HG03039 (cell line): ENCODE results near the gene HADH.
"Not testable (repeated sequence)": the region's sequence is repeated elsewhere in the genome, so short reads cannot be mapped to it uniquely, and the experiment has no call there.

Source experiments
- ATAC-seq: cut with Tn5 transposase; IDR thresholded peaks from one replicate; pipeline ENCODE4 v1.9.1; 2021; ENCODE audit warnings: mild to moderate bottlenecking, moderate library complexity; ENCODE audit not compliant: unreplicated experiment

Gene HADH

DNA sequence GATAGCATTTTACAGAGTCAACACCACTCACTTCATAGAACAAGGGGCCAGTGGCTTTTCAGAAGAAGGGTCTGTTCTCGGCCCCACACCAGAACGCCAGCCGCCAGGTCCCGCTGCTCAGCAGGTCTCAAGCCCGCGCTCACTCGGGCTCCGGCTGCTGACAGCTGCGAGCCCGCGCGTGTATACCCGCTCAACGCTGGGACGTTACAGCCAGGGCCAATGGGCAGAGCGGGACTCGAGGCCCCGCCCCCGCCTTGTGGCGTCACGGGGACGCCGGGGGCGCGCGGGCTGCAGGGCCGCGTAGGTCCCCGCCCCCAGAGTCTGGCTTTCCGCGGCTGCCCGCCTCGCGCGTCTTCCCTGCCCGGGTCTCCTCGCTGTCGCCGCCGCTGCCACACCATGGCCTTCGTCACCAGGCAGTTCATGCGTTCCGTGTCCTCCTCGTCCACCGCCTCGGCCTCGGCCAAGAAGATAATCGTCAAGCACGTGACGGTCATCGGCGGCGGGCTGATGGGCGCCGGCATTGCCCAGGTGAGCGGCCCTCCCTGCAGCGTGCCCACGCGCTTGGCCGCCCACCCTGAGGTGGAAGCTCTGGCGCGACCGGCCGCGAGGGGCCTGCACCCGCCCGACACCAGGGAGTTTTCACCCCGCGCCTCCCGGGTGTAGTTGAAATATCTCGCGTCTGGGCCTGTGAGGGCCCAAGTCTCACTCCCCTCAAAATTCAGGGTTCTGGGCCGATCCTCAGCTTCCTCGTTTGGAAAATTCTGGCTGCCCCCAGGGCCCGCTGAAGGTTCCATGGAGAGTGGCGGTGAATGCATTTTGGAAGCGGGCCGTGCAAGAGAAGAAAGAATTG, at the start of gene HADH:
TSS of gene HADH (plus strand) at position 353 of the 850 bp plus-strand sequence. CDS start at position 397, 44 bp downstream.
- peak; percentile 99 for ATAC-seq

DNA sequence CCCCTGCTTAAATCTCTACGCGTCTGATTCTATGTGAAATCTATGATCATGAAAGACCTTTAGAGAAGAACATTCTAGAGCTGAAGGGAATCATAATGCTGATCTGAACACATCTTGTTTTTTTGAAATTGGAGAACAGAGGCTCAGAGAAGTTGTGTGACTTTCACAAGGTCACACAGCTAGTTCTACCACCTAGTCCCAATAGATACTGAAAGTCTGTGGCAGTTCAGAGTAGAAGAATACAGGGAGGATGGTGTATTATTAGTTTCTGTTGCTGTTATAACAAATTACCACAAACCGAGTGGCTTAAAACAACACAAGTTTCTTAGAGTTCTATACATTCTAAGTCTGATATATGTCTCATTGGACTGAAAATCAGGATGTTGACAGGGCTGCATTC, 43.9 kb upstream of the HADH start:
- no peak for ATAC-seq

DNA sequence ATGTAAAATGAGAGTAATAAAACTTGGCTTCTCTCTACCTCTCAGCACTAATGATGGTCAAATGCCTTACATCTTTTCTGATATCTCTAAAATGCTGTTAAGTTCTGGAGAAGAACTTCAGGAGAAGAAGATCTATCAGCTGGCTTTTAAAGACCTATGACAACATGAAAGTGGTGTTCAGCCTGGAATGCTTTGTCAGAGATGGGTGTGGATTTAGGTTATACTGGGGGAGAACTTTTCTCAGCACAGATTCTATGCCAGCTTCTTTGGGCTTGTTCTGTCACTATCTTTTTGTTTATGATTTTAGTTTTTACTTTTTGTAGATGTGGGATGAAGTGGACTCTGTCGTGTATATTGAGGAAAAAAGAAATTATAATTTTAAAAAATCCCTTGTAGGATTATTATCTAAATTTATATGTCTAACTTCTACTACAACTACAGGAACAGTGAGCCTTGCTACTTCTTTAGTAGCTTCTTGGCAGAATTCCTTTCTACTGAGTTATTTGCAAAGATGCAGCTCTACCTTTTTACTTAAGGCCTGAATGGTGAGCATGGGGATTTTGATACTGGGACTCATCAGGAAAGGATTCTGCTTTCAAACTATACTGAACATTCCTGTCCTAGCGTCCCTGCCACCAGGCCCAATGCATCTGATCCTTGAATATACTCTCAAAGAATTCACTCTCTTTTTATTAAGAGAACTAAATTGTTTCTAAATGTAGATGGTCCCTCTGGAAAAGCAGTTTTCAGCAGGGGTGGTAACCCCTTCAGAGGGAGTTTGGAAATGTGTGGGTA, 38.7 kb upstream of the HADH start:
- no peak for ATAC-seq

DNA sequence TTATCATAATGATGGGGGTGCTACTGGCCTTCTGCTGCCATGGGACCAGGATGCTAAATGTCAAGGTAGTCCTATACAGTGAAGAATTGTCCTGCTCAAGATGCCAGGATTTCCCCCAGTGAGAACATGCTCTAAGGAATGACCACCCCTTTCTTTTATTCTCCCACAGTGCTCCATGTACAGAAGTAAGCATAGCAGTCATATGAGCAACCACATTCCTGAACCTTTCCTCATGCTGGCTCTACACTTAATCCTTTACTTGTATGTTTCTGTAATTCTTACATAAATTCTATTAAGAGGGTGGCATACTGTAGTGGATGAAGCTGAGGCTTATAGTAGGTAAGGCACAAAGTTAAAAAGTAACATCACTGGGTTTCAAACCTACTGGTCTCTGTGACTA, 38.1 kb upstream of the HADH start:
- no peak for ATAC-seq

DNA sequence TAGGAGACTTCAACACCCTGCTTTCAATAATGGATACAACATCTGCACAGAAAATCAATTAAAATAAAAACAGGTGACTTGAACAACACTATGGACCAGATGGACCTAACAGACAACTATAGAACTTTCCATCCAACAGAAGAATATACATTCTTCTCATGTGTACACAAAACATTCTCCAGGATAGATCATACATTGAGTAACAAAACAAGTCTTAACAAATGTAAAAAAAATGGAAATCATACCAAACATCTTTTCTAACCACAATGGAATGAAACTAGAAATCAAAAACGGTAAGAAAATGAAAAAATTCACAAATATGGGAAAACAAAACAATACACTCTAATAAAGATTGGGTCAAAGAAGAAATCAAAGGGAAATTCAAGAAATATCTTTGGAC, 33.7 kb upstream of the HADH start:
- no peak for ATAC-seq

DNA sequence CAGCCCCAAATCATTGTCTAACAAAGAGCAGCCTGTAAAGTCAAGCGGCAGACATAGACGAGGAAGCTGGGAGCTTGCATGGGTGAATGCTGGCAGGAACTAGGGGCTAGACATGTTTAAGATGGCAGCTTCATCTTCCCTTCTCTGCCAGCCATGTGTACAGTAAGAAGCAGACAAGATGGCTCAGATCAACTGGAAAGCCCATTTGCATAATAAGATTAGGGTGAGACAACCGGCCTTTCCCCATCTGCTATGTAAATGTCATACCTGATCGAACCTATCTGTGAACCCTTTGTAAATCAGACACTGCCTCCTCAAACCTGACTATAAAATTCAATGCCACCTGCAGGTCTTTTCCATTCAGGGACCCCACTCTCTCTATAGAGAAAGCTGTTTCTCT, 22.8 kb upstream of the HADH start:
- no peak for ATAC-seq

DNA sequence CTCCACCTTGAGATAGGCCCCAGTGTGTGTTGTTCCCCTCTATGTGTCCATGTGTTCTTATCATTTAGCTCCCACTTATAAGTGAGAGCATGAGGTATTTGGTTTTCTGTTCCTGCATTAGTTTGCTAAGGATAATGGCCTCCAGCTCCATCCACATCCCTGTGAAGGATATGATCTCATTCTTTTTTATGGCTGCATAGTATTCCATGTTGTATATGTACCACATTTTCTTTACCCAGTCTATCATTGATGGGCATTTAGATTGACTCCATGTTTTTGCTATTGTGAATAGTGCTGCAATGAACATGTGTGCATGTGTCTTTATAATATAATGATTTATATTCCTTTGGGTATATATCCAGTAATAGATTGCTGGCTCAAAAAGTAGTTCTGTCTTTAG, 22.2 kb upstream of the HADH start:
- ATAC-seq: not testable (repeated sequence)

DNA sequence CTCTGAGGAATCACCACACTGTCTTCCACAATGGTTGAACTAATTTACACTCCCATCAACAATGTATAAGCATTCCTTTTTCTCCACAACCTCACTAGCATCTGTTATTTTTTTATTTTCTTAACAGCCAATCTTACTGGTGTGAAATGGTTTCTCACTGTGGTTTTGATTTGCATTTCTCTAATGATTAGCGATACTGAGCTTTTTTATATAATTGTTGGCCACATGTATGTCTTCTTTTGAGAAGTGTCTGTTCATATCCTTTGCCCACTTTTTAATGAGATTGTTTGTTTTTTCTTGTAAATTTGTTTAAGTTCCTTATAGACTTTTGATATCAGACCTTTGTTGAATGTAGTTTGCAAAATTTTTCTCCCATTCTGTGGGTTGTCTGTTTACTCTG, 21.8 kb upstream of the HADH start:
- not testable (repeated sequence) for ATAC-seq

DNA sequence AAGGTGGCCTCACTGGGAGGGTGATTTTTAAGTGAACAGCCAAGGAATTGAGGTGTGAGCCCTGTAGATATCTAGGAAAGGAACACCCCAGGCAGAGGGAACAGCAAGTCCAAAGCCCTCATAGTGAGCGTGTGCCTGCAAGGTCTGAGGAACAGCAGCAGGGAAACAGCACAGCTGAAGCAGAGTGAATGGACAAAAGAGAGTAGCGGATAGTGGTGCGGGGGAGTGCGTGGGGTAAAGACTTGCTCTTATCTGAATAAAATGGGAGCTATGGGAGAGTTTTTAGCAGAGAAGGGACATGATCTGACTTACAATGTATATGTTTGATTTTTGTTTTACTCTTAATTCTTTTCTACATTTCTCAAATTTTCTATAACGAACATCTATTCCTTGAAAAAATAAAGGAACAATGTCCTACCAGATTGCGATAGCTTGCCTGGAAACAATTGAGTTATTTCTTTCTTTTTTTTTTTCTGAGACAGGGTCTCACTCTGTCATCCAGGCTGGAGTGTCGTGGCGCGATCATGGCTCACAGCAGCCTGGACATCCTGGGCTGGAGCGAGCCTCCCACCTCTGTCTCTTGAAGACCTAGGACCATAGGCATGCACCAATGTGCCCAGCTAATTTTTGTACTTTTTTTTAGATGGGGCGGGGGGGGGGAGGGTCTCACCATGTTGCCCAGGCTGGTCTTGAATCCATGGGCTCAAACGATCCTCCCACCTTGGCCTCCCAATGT, 19.5 kb upstream of the HADH start:
- no peak for ATAC-seq

DNA sequence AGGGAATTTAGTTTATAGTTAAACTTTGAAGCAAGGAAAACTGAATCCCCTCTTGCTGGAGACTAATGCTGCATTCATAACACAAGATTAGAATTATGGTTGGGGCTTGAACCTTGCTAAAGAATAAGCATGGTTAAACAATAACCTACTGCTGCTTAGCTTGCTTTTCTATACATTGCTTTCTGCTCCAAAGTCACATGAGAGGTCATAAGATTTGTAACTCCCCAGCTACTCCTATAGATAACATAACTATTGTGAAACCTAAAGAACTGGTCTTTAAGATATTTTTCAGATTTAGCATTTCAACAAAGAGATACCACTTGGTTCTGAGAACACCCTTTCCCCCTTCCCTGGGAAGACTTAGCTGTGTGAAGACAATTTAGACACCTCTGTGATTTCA, 17.1 kb upstream of the HADH start:
- ATAC-seq: no peak

DNA sequence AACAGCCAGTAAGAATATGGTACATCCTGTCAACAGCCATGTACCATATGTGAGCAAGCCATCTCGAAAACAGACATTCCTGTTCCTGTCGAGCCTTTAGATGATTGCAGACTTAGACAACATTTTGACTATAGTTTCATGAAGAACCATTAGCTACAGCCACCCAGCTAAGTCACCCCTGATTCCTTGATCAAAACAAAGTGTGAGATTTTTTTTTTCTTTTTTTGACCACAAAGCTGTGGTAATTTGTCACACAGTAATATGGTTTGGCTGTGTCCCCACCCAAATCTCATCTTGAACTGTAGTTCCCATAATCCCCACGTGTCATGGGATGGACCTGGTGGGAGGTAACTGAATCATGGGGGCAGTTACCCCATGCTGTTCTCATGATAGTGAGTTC, 15.2 kb upstream of the HADH start:
- no peak for ATAC-seq

DNA sequence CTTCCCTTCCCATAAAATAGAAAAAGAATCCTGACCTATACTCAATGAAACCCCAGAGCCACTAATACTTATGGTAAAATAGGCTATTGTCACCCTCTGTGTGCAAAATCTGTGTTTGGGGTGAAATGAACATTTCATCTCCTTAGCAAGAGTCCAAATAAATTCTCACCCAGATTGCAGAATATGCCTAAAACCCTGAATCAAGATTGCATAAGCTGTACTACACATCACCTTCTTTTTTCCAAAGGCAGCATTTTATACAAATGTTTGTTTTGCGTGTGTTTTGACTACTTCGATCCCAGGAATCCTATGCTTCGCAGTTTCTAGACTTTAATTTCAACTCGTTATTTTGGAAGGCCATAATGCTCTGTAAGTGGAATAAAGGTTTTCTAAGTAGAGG, 12.2 kb upstream of the HADH start:
- ATAC-seq: no peak

DNA sequence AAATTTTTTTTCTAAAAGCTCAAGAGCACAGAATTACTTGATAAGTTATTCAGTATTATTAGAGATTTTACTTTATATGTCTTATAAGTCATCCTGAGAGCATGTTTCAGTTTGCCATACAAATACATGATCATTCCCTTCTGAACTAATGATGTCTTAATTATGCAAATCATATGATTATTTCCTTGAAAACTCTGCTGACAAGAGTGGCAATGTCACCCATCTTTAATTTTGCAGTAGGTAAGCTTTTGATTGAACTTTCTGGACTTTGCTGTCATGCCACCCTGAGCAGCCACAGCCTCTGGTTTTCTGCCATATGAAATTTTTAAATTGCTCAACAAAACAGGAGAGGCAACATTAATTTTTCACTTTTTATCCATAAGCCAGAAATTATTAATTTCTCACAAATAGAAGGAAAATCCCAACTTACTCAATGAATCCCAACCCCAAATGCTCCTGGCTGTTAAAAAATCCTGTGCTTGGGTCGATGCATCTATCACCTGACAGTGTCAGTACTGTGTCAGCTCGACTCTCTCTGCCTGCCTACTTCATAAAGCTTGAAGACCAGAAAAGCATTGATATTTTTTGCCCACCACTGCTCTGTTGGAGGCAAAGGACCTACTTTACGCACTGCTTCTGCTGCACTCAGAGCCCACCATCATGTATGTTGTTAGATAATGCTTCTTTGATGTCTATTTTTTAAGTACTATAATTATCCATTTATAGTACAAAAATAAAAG, 11.6 kb upstream of the HADH start:
- ATAC-seq: no peak

DNA sequence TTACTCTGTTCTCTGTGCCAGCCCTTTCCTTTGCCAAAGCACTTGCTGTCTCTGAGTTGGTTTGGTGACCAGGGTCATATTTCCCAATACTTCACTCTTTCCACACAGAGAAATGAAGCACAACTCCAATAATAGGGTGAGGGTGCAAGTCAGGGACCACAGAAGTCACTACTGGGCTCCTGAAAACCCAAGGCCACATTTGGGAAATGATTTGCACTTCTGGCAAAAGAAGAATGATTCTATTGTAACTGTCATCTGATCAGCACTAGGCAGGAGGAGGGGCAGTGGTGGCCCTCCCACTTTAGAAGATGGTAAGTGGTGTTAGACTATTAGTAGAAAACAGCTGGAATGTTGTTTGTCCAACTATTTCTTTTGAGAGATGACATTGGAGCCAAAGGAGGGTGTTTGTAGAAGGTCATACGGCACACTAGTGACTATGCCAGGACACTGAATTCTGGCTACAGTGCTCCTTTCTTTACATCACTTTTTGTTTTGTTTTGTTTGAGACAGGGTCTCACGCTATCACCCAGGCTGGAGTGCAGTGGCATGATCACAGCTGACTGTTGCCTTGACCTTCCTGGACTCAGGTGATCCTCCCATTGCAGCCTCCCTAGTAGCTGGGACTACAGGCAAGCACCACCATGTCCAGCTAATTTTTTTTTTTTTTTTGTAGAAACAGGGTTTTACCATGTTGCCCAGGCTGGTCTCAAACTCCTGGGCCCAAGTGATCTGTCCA, 10.8 kb upstream of the HADH start:
- no peak for ATAC-seq

DNA sequence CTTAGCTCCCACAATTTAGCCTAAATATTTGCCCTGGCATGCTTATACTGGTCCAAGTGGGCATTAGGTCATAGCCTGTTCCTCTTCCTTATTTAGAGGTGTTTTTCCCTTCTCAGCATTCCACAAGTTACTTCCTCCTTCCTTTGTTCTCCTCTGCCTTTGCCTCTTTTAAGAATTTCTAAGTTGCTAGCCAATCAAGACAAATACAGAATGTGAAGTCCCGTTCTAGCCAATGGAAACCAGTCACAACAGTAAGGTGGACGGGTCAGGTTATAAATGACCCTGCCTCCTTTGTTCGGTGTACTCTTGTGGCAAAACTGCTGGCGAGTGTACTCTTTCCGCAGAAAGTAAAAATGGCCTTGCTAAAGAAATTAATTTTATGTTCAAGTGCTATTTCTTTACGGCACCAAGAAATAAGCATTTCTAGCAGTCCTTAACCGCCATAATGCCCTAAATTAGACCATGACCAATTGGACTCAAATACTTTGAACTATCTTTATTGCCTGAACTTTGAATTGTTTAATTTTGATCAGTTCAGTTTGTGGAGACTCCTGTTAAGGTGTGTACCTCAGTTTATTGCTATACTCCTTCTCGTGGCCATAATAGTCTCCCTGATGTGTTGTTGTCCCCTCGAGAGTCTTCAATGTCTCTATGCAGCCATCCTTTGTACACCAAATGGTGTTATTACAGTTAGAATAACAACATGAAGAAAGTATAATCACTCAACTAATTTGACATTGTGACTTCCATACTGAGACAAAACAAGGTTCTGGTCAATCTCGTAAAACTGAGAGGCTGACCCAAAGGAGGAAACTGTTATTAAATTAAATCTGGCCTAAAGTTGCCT, 1.6 kb upstream of the HADH start:
- ATAC-seq: no peak

DNA sequence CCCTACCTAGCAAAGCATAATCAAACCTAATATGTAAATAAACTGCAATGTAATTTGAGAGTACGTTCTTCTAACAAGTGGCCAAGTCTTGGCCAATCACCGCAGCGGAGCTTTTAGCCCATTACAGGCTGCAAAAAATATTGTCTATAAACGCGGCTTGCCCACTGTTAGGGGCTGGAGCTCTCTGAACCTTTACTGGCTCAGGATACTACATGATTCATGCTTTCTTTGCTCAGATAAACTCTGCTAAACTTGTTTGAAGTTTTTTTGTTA, 990 bp upstream of the HADH start:
- ATAC-seq: no peak

DNA sequence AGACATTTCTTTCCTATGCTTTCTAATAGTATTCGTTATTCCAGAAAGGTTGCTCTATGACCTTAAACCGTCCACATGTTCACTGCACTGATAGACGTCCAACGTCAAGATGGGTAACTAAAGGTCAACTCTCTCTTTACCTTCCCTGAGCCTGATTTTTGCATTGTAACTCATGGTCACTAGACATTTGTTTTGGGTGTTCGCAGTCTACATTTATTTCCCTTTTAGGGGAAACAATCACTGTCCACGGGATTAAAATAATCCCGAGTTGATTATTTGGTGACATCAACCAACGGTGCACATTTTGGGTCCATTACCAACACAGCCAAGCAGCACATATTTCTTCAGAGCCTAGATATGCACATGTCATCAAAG, 540 bp upstream of the HADH start:
- no peak for ATAC-seq

DNA sequence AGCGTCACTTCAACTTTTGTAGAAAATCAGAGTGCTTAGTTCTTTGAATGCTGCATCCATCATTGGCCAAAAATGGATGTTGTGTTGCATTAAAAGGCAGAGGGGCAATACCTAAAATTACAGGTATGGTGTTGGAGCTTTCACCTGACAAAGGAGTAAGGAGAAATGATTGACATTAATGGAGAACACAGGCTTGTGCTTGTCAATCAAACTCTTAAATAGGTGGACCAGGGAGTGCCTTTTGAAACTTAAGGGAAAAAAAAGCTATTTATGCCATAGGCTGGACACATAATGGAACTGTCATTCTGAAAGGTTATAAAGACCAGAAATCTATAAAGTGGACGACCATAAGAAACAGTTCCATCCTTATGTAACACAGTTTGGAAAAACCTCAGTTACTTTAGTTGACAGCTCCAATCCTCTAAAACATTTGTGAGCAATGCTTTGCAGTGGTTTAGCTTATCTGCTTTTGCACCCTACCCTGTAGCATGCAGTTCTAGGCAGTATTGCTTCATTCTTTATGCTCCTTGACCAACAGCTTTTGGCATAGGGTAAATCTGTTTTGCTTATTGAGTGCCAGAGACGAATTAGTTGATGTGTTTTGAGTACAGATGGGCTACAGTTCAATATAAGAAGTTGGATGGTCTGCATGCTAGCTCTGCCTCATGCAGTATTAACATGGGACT, 2.4 kb downstream of the HADH start:
- ATAC-seq: no peak

DNA sequence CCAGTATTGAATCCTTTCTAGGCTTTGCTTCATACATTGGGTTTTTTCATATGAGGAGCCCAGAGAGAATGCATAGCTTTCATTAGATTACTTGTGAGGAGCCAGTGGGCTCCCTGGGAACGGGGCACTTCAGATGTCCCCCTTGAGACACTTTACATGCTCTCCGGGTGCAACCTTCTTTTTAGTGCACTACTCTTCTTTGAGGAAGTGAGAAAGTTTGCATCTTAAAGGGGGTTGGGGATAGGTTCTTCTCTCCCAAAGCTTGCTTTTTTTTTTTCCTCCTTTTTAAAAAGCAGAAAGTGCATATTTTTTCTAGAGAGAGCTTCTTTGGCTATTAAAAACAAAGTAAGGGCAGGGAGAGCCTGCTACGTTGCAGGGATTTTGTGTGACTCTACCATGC, 4.3 kb downstream of the HADH start:
- ATAC-seq: peak; percentile 21
